ENCODE measurements around the gene SLC24A1. TPM values are rescaled to one million over a fixed set of nuclear protein-coding genes. Genes with fewer than 3 reads are reported as not detected.

The SLC24A1 gene
- total RNA-seq, 1 experiment from 2014 or later: 10.1 TPM

DNA sequence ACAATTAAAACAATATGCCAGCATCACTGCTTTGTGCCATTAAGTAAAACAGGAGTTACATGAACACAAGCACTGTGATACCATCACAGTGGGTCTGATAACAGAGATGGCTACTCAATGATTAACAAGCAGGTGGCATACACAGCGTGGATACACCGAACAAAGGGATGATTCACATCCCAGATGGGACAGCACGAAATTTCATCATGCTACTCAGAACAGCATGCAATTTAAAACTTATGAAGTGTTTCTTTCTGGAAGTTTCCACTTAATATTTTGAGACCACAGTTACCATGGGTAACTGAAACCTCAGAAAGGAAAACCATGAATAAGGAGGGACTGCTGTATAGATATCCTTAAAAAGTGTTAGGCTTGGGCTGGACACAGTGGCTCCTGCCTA is 44.5 kb downstream of the SLC24A1 start:
- H3K27me3 ChIP-seq: no peaks in the 10 kb centered on the region
- H3K4me3 ChIP-seq: no peak overlapping the region
- peaks cover 7% of the 10 kb centered on the region for H3K36me3 ChIP-seq
- no peaks in the 10 kb centered on the region for H3K9me3 ChIP-seq
- no peak for DNase-seq

DNA sequence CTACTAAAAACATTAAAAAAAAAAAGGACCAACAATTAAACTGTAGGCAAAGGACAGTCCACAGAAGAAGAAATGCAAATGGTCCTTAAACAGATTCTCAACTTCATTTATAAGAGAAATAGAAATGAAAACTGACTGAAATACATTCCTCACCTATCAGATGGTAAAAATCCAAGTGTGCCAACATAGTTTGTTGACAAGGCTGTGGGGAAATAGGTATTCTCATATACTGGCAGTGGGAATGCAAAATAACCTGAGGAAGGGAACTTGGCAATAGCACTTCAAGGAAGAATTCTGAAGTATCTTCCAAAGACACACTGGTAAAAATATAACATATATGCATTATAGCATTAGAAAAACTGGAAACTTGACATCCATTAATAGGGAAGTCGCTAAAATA is 53.8 kb downstream of the SLC24A1 start:
- Histone ChIP-seq H3K9me3 (no peaks in the 10 kb centered on the region), H3K36me3 (peaks cover 8% of the 10 kb centered on the region; the same call in 1 of the 2 replicates), H3K4me3 (no peak overlapping the region)

DNA sequence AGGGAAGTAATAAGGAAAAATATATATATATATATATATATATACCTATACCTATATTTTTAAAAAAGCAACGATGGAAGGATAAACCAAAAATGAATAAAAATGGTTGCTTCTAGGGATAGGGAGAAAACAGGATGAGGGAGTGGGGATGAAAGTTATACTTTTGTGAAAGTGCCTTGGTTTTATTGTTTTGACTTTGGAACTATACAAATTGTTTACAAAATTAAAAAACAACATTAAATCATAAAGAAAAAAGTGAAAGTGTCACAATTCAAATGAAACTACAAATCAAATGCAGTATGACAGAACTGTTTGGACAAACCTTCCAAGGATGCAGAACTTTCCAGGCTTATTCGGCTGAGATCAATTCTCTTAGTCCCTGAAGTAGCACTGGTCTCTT is 54.4 kb downstream of the SLC24A1 start:
- no peak for DNase-seq
- H3K36me3 ChIP-seq: peaks cover 6% of the 10 kb centered on the region; the same call in 1 of the 2 replicates
- H3K4me3 ChIP-seq: no peak overlapping the region
- no peaks in the 10 kb centered on the region for H3K27me3 ChIP-seq
- no peaks in the 10 kb centered on the region for H3K9me3 ChIP-seq

More for the DNA sequence above, 53.8 kb downstream of the SLC24A1 start:
- DNase-seq: no peak
- no peaks in the 10 kb centered on the region for H3K27me3 ChIP-seq

DNA sequence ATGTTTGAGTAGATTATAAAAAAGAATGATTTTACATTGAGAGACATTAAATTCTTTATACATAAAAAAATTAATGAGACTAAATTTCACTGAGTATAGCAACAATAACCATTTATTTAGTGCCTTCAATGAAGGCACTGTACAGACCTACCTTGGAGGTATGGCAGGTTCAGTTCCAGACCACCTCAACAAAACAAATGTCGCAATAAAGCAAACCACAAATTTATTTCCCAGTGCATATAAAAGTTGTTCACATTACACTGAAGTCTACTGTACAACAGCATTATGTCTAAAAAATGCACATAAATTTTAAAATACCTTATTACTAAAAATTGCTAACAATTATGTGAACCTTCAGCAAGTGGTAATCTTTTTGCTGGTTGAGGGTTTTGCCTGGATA is 58.8 kb downstream of the SLC24A1 start:
- Histone ChIP-seq H3K36me3 (no peaks in the 10 kb centered on the region), H3K4me3 (no peak overlapping the region), H3K27me3 (no peaks in the 10 kb centered on the region), H3K9me3 (no peaks in the 10 kb centered on the region)
- DNase-seq: no peak

DNA sequence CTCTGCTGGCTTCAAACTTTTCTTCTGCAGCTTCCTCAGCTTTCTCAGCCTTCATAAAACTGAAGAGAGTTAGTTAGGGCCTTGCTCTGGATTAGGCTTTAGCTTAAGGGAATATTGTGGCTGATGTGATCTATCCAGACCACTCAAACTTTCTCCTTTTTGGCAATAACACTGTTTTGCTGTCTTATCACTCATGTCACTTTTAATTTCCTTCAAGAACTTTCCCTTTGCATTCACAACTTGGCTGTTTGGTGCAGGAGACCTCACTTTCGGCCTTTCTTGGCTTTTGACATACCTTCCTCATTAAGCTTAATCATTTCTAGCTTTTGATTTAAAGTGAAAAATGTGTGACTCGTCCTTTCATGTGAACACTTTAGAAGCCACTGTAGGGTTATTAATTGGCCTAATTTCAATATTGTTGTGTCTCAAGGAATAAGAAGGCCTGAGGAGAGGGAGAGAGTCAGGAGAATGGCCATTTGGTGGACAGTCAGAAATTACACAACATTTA is 60.7 kb downstream of the SLC24A1 start:
- no peaks in the 10 kb centered on the region for H3K36me3 ChIP-seq
- no peaks in the 10 kb centered on the region for H3K27me3 ChIP-seq
- no peak overlapping the region for H3K4me3 ChIP-seq
- no peaks in the 10 kb centered on the region for H3K9me3 ChIP-seq
- DNase-seq: no peak

DNA sequence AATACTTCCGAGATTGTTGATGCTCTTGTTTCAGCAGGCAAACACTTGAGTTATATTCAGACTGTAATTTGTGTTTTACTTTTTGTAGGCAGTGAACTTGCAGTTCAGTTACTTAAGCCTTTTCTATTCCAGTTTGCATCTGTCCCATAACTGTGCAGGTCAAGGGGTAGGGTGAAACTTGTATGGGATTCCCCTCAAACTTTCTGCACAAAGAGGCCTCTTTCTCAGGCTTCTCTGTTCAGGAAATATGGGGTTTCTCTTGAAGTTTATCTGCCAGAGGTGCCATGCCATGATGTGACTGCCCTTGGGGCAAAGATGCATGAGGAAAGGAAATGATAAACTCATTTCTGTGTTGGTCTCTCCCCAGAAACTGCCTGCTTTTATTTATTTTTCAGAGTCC is 66.7 kb downstream of the SLC24A1 start:
- H3K9me3 ChIP-seq: no peaks in the 10 kb centered on the region
- no peak overlapping the region for H3K4me3 ChIP-seq
- no peak for DNase-seq
- no peaks in the 10 kb centered on the region for H3K27me3 ChIP-seq
- peaks cover 19% of the 10 kb centered on the region for H3K36me3 ChIP-seq

DNA sequence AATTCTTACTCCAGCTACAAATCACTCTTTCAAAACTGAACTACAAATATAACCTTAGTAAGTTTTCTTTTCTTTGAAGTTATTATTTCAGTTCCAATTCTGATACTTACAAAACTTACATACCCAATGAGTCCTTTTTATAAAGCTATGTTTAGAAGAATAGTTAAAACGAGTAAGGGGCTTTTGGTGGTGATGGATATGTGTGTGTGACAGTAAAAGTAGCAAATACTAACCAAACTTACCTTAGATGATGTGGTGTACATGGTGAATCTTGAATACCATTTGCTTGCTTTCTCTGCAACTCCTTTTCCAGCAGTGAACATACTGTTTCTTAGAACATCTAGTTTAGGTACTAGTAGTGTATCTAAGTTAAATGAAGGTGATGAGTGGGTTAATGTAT is 68.4 kb downstream of the SLC24A1 start:
- Histone ChIP-seq H3K36me3 (peaks cover 19% of the 10 kb centered on the region), H3K4me3 (no peak overlapping the region), H3K9me3 (no peaks in the 10 kb centered on the region), H3K27me3 (no peaks in the 10 kb centered on the region)
- no peak for DNase-seq

DNA sequence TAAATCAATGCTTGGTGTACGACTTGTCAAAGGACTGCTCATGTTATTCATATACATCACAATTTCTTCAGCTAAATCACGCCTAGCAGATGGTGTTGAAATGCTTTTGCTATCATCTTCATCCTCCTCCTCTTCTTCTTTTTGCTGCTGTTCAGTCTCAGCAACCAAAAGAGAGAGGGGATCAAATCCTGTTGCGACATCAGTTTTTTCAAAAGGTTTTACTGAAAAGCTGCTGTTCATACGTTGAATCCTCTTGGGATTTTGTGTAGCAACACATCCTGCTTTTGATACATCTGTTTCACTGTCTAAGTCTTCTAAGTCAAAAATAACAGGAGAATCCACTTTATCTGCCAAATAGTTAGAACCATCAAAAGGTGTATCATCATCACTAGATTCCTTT is 69.0 kb downstream of the SLC24A1 start:
- H3K9me3 ChIP-seq: no peaks in the 10 kb centered on the region

DNA sequence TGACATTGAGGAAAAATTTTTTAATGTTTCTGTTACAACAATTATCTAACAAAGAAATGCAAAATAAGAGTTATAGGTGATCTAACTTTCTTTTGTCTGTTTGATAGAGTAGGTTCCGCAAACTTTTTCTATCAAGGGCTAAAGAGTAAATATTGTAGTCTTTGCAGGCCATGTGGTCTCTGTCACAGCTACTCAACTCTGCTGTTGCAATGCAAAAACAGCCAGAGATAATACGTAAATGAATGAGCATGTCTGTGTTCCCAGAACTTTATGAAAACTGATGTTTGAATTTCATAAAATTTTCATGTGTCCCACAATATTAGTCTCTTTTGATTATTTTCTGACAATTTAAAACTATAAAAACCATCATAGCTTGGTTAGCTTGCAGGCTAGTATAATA is 73.3 kb downstream of the SLC24A1 start:
- no peaks in the 10 kb centered on the region for H3K27me3 ChIP-seq
- no peaks in the 10 kb centered on the region for H3K9me3 ChIP-seq
- H3K4me3 ChIP-seq: no peak overlapping the region
- no peak for DNase-seq
- peaks cover 27% of the 10 kb centered on the region for H3K36me3 ChIP-seq

More for the DNA sequence above, 69.0 kb downstream of the SLC24A1 start:
- no peaks in the 10 kb centered on the region for H3K27me3 ChIP-seq
- peaks cover 19% of the 10 kb centered on the region for H3K36me3 ChIP-seq
- H3K4me3 ChIP-seq: no peak overlapping the region
- DNase-seq: no peak

Other genes with a start within 250 kb of the SLC24A1 start
- gene IGDCC3, start 243.9 kb upstream of the SLC24A1 start, total RNA-seq (2014; rRNA removed; shearing (Covaris generic); ENCODE audit: low replicate concordance): not detected in 2 replicates
- 1.1 and 3.0 TPM in 2 replicates for gene IGDCC4, start 199.0 kb upstream of the SLC24A1 start, total RNA-seq (2014; rRNA removed; shearing (Covaris generic); ENCODE audit: low replicate concordance)
- 8.0 and 24.2 TPM in 2 replicates for gene DPP8, start 104.2 kb upstream of the SLC24A1 start, total RNA-seq (2014; rRNA removed; shearing (Covaris generic); ENCODE audit: low replicate concordance)
- gene HACD3, start 91.5 kb upstream of the SLC24A1 start, total RNA-seq (2014; rRNA removed; shearing (Covaris generic); ENCODE audit: low replicate concordance): 111 and 147 TPM in 2 replicates
- 26.3 and 34.6 TPM in 2 replicates for gene INTS14, start 10.8 kb upstream of the SLC24A1 start, total RNA-seq (2014; rRNA removed; shearing (Covaris generic); ENCODE audit: low replicate concordance)
- gene DENND4A, start 170.4 kb downstream of the SLC24A1 start, total RNA-seq (2014; rRNA removed; shearing (Covaris generic); ENCODE audit: low replicate concordance): 10.8 and 13.7 TPM in 2 replicates
- 306 and 514 TPM in 2 replicates for gene RAB11A, start 247.6 kb downstream of the SLC24A1 start, total RNA-seq (2014; rRNA removed; shearing (Covaris generic); ENCODE audit: low replicate concordance)

Data from MG63 (cell line).